A549 (cell line): ENCODE results near the gene RAP1GDS1. TPM values are rescaled to one million over a fixed set of nuclear protein-coding genes. Genes with fewer than 3 reads are reported as not detected.

Source experiments
- ATAC-seq, 2 experiments: fragments of 200-7000 bp in 1 of 2; fragments of >200 bp in 1 of 2; cut with Nextera tagmentation in 1 of 2; cut with Tn5 transposase in 1 of 2; 3 replicates each; pipeline versions ENCODE4 v1.8.0 to v1.9.1; 2018 to 2020; ENCODE audit warnings: mild to moderate bottlenecking in 1 of 2, moderate library complexity in 1 of 2
- CTCF ChIA-PET: fragments of 300-600 bp; sonication (Branson Sonifier 250); formaldehyde crosslinking; extraction: SDS; loops from one replicate; lab custom pipeline; 2021; ENCODE audit warnings: antibody characterized with exemption, inconsistent platforms; lab: Yijun Ruan, JAX
- POLR2A ChIA-PET: fragments of 350-600 bp; formaldehyde crosslinking; extraction: SDS; loops from one replicate; lab custom pipeline; 2021; ENCODE audit warnings: antibody characterized with exemption, inconsistent platforms; lab: Yijun Ruan, JAX
- DNase-seq, 2 experiments: peaks; one replicate each; pipeline versions ENCODE4 v3.0.0 to v3.0.0-alpha.2; 2011 to 2016; ENCODE audit warnings: low read depth in 1 of 2, low spot score in 1 of 2
- FAIRE-seq: peaks from 2 replicates; lab custom pipeline; 2011; peaks lifted over from hg19 to GRCh38; lab: Jason Lieb, UNC
- H3K27ac ChIP-seq, 2 experiments: fragments of >200 bp; sonication (Bioruptor Twin); formaldehyde crosslinking; 3 replicates each; pipeline ENCODE4 v1.5.1; 2016 to 2017
- H3K4me1 ChIP-seq: fragments of >200 bp; sonication (Bioruptor Twin); formaldehyde crosslinking; 3 replicates; pipeline ENCODE4 v1.6.1; 2016
- H3K4me2 ChIP-seq: fragments of >200 bp; sonication (Bioruptor Twin); formaldehyde crosslinking; 3 replicates; pipeline ENCODE4 v1.6.1; 2016
- H3K4me3 ChIP-seq: fragments of >200 bp; sonication (Bioruptor Twin); formaldehyde crosslinking; 3 replicates; pipeline ENCODE4 v1.5.1; 2016
- H3K9me3 ChIP-seq: fragments of >200 bp; sonication (Bioruptor Twin); formaldehyde crosslinking; 3 replicates; pipeline ENCODE4 v1.6.1; 2016
- BHLHE40 ChIP-seq: IDR thresholded peaks from 2 replicates; pipeline ENCODE4 v1.6.1; 2012; ENCODE audit warnings: low read depth, low read length, inconsistent platforms
- CBX2 ChIP-seq: fragments of 200-600 bp; sonication (generic); IDR thresholded peaks from 2 replicates; pipeline ENCODE4 v1.6.1; 2016; ENCODE audit warnings: low read depth, mild to moderate bottlenecking, borderline replicate concordance
- CBX8 ChIP-seq: fragments of 200-600 bp; sonication (generic); IDR thresholded peaks from 2 replicates; pipeline ENCODE4 v1.6.1; 2016
- CTCF ChIP-seq: fragments of >200 bp; sonication (Bioruptor Twin); formaldehyde crosslinking; IDR thresholded peaks from 3 replicates; pipeline ENCODE4 v1.5.1; 2016
- EHF ChIP-seq: fragments of 250-450 bp; sonication (Bioruptor Pico); IDR thresholded peaks from 2 replicates; pipeline ENCODE4 v1.5.0; 2020; ENCODE audit warnings: mild to moderate bottlenecking
- ELK1 ChIP-seq: fragments of 150-350 bp; IDR thresholded peaks from 2 replicates; pipeline ENCODE4 v1.6.1; 2014; ENCODE audit warnings: low read depth, mild to moderate bottlenecking, low read length
- FOSL2 ChIP-seq, 2 experiments: fragments of 450-650 bp in 1 of 2; fragments of >200 bp in 1 of 2; sonication (Bioruptor Twin) in 1 of 2; formaldehyde crosslinking; IDR thresholded peaks; 2 replicates each; pipeline versions ENCODE4 v1.5.0 to v1.6.1; 2016 to 2020; ENCODE audit warnings: mild to moderate bottlenecking in 1 of 2, moderate library complexity in 1 of 2
- HES2 ChIP-seq: fragments of >200 bp; sonication (Bioruptor Twin); formaldehyde crosslinking; IDR thresholded peaks from 2 replicates; pipeline ENCODE4 v1.6.1; 2016
- HMGXB4 ChIP-seq: fragments of 250-450 bp; sonication (Bioruptor Pico); IDR thresholded peaks from 2 replicates; pipeline ENCODE4 v1.5.0; 2021; ENCODE audit warnings: mild to moderate bottlenecking, moderate library complexity, borderline replicate concordance
- HOXA7 ChIP-seq: fragments of 250-450 bp; sonication (Bioruptor Pico); IDR thresholded peaks from 2 replicates; pipeline ENCODE4 v1.5.0; 2020; ENCODE audit warnings: mild to moderate bottlenecking, moderate library complexity
- JUN ChIP-seq, 2 experiments: fragments of >200 bp; sonication (Bioruptor Twin); formaldehyde crosslinking; IDR thresholded peaks; 2 replicates in 1 of 2; 3 replicates in 1 of 2; pipeline ENCODE4 v1.6.1; 2016 to 2017
- JUNB ChIP-seq: fragments of >200 bp; sonication (Bioruptor Twin); formaldehyde crosslinking; IDR thresholded peaks from 2 replicates; pipeline ENCODE4 v1.6.1; 2016
- KDM1A ChIP-seq: fragments of 200-600 bp; sonication (generic); IDR thresholded peaks from 2 replicates; pipeline ENCODE4 v1.6.1; 2016; ENCODE audit warnings: low read depth, mild to moderate bottlenecking
- KDM5A ChIP-seq: fragments of 200-600 bp; sonication (generic); IDR thresholded peaks from 2 replicates; pipeline ENCODE4 v1.6.1; 2016; ENCODE audit warnings: antibody characterized with exemption, mild to moderate bottlenecking
- MYC ChIP-seq: IDR thresholded peaks from 2 replicates; pipeline ENCODE4 v1.6.1; 2012; ENCODE audit warnings: mild to moderate bottlenecking, inconsistent platforms, low read length, improper control_type of control experiment, borderline replicate concordance
- NPAS2 ChIP-seq: fragments of 250-450 bp; sonication (Bioruptor Pico); IDR thresholded peaks from 2 replicates; pipeline ENCODE4 v1.8.0; 2022; ENCODE audit warnings: mild to moderate bottlenecking, moderate library complexity, borderline replicate concordance
- PHF8 ChIP-seq: fragments of 200-600 bp; sonication (generic); IDR thresholded peaks from 2 replicates; pipeline ENCODE4 v1.6.1; 2016; ENCODE audit warnings: low read depth, mild to moderate bottlenecking, antibody characterized with exemption, moderate library complexity, borderline replicate concordance
- POLR2A ChIP-seq: IDR thresholded peaks from 2 replicates; pipeline ENCODE4 v1.6.1; 2012; ENCODE audit warnings: mild to moderate bottlenecking, low read length
- POLR2AphosphoS2 ChIP-seq: conservative IDR thresholded peaks from 2 replicates; pipeline ENCODE4 v1.6.1; 2012; ENCODE audit warnings: low read length, improper control_type of control experiment, inconsistent platforms
- RAD21 ChIP-seq, 2 experiments: fragments of >200 bp in 1 of 2; sonication (Bioruptor Twin) in 1 of 2; formaldehyde crosslinking in 1 of 2; IDR thresholded peaks in 1 of 2; conservative IDR thresholded peaks in 1 of 2; 2 replicates in 1 of 2; 3 replicates in 1 of 2; pipeline ENCODE4 v1.6.1; 2012 to 2018; ENCODE audit warnings: inconsistent platforms in 1 of 2
- RARB ChIP-seq: fragments of 250-450 bp; sonication (Bioruptor Pico); IDR thresholded peaks from 2 replicates; pipeline ENCODE4 v1.8.0; 2021; ENCODE audit warnings: mild to moderate bottlenecking, moderate library complexity
- REST ChIP-seq: fragments of 200-600 bp; sonication (generic); IDR thresholded peaks from 2 replicates; pipeline ENCODE4 v1.6.1; 2016; ENCODE audit warnings: antibody characterized with exemption, mild to moderate bottlenecking, moderate library complexity
- TFCP2L1 ChIP-seq: fragments of 250-450 bp; sonication (Bioruptor Pico); IDR thresholded peaks from 2 replicates; pipeline ENCODE4 v1.5.0; 2021; ENCODE audit warnings: mild to moderate bottlenecking
- ZC3H11A ChIP-seq: fragments of 450-650 bp; IDR thresholded peaks from 2 replicates; pipeline ENCODE4 v1.6.1; 2014; ENCODE audit warnings: antibody characterized with exemption, mild to moderate bottlenecking
- ZNF302 ChIP-seq: fragments of 250-450 bp; sonication (Bioruptor Pico); IDR thresholded peaks from 2 replicates; pipeline ENCODE4 v1.9.0; 2021; ENCODE audit warnings: inconsistent platforms, mild to moderate bottlenecking, moderate library complexity
- WGBS: methylation state at CpG from one replicate; pipeline ENCODE4 v1.1.6; 2017; ENCODE audit errors: missing lambda C conversion rate; 5-methylcytosine and 5-hydroxymethylcytosine counted together
- polyA plus RNA-seq, 4 experiments: library from polyadenylated mRNA; depleted of rRNA in 3 of 4; stranded (reverse); fragments of >200 nt; fragmentation: RNase III in 1 of 4; extraction: RNeasy Plus Mini Kit Qiagen cat#74134 plus additional on column Dnase treatment in 1 of 4; gene quantifications; 2 replicates in 3 of 4; 3 replicates in 1 of 4; pipeline ENCODE4 v1.2.3, GENCODE V29; 2011 to 2017
- TF ChIP-seq, protein P1 (sequence below): IDR thresholded peaks from 2 replicates; pipeline ENCODE4 v1.6.1; 2012

RAP1GDS1 gene
- polyA plus RNA-seq, 2 of the 4 experiments (the other 2 are of a cell fraction), result 29.3 to 31.6 TPM

DNA sequence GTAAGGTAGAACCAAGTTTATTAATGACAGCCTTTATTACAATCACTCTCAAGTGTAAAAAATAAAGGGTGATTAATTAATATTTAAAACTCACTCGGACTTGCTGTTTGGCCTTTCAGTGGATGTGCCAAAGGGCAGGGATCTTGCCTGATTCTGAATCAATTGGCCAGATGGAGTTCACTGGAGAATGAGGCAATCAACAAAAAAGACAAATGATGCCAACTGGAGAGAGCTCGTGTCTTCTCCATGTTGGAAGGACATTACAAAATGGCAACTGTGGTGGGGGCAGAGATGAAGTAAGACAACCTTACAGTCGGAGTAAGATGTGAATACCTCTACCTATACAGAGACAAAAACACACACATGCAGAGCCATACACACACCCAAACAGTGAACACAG is 209.2 kb downstream of the RAP1GDS1 start:
- TF ChIP-seq ELK1 (no peak), POLR2A (no peak), HOXA7 (no peak), POLR2AphosphoS2 (no peak), ZC3H11A (no peak), ZNF302 (CRISPR knock-in tag) (no peak), RARB (no peak), CBX8 (no peak)
- no peak for FAIRE-seq
- no peaks in the 10 kb centered on the region for H3K9me3 ChIP-seq
- 85% methylated on average over 3 of the region's 3 CpGs for WGBS
- ATAC-seq, result no peak
- H3K27ac ChIP-seq, result no peak overlapping the region
- CTCF ChIA-PET, result no interaction called here
- H3K4me3 ChIP-seq, result no peak overlapping the region
- POLR2A ChIA-PET, result no interaction called here
- H3K4me2 ChIP-seq, result no peak overlapping the region
- DNase-seq, result no peak
- peaks cover 9% of the 10 kb centered on the region; the same call in 2 of the 3 replicates for H3K4me1 ChIP-seq

DNA sequence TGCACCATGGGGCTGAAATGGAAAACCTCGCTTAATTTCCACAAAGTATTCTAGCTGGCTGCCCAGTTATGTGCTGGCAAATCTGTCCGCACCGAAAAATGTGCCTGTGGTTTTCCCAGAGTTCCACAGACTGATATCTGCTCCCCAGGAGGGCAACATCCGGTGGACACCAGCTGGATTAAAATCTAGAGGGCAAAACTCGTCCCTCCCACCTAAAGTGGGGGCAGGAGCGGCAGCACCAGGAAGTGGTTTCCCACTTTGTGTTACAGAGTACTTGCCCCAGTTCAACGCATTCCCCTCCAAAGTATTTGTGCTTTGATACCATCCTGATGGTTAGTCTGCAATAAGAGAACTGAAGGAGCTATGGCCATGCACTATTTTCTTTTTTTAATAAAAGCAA is 209.6 kb downstream of the RAP1GDS1 start:
- Histone ChIP-seq H3K27ac (no peak overlapping the region), H3K4me2 (no peak overlapping the region), H3K4me1 (peaks cover 9% of the 10 kb centered on the region; the same call in 2 of the 3 replicates), H3K4me3 (no peak overlapping the region), H3K9me3 (no peaks in the 10 kb centered on the region)
- ATAC-seq (no peak), DNase-seq (no peak), FAIRE-seq (no peak)
- ChIA-PET CTCF (no interaction called here), POLR2A (no interaction called here)
- no peak for TF ChIP-seq HES2
- TF ChIP-seq CTCF, result no peak
- TF ChIP-seq FOSL2 (IDR thresholded peaks at IDR 0.05), result no peak
- TF ChIP-seq FOSL2 (CRISPR knock-in tag; IDR thresholded peaks at IDR 0.05), result no peak
- TF ChIP-seq NPAS2 (CRISPR knock-in tag), result no peak
- TF ChIP-seq PHF8, result no peak
- no peak for TF ChIP-seq ZC3H11A
- TF ChIP-seq KDM5A, result no peak
- no peak for TF ChIP-seq RAD21 (conservative IDR thresholded peaks at IDR 0.05 in 1 of 2, IDR thresholded peaks at IDR 0.05 in 1 of 2)
- no peak for TF ChIP-seq HMGXB4 (CRISPR knock-in tag)
- no peak for TF ChIP-seq REST
- TF ChIP-seq MYC, result no peak
- TF ChIP-seq BHLHE40, result no peak
- no peak for TF ChIP-seq EHF (CRISPR knock-in tag)
- TF ChIP-seq JUN (IDR thresholded peaks at IDR 0.05), result no peak
- TF ChIP-seq CBX2, result no peak
- TF ChIP-seq TFCP2L1 (CRISPR knock-in tag), result no peak
- TF ChIP-seq, protein P1, sequence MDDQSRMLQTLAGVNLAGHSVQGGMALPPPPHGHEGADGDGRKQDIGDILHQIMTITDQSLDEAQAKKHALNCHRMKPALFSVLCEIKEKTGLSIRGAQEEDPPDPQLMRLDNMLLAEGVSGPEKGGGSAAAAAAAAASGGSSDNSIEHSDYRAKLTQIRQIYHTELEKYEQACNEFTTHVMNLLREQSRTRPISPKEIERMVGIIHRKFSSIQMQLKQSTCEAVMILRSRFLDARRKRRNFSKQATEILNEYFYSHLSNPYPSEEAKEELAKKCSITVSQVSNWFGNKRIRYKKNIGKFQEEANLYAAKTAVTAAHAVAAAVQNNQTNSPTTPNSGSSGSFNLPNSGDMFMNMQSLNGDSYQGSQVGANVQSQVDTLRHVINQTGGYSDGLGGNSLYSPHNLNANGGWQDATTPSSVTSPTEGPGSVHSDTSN, result no peak
- TF ChIP-seq JUNB, result no peak
- TF ChIP-seq KDM1A, result no peak
- 97% methylated on average over 5 of the region's 7 CpGs for WGBS
